Measurements from ENCODE around the gene PCSK1N.

- TF ChIP-seq ZNF274 (IDR thresholded peaks at IDR 0.05; ENCODE audit: low read depth, low read length) (no peak), YY1 (IDR thresholded peaks at IDR 0.05; ENCODE audit: insufficient read depth, insufficient read length) (no peak), SUZ12 (IDR thresholded peaks at IDR 0.05; ENCODE audit: extremely low read depth, insufficient read depth, insufficient read length) (no peak)
These were observed 41.5 kb downstream of the PCSK1N start for GRCh38 chrX:48793935-48794334.

Data from NT2/D1 (cell line).